HG03457 (cell line): ENCODE data around the gene RND2.

Experiments used
- ATAC-seq: cut with Tn5 transposase; IDR thresholded peaks from one replicate; pipeline ENCODE4 v1.9.1; 2021; ENCODE audit warnings: moderate number of reproducible peaks; ENCODE audit not compliant: unreplicated experiment

The RND2 gene

DNA sequence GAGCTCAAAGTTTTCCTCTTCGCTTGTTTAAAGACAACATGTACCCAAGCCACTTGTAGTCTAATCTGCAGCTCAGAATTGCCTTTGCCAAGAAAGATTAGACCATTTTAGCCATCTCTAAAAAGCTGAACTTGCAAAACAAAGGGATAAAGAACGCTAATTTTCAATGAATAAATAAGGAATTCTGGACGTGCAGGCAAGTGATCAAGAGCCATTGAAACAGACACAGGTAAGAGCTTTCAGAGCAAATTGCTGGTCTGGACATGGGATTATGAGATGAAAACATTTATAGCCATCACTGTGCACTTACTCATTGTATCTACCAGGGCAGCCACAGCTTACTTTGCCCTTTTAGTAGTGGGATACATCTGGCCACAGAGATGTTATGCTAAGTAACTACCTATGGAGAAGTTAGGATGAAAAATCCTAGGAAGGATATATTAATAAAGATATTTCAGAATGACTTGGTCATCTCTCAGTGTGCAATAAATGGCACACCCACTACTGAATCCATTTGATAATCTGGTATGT is 44.4 kb downstream of the RND2 start:
- no peak for ATAC-seq

DNA sequence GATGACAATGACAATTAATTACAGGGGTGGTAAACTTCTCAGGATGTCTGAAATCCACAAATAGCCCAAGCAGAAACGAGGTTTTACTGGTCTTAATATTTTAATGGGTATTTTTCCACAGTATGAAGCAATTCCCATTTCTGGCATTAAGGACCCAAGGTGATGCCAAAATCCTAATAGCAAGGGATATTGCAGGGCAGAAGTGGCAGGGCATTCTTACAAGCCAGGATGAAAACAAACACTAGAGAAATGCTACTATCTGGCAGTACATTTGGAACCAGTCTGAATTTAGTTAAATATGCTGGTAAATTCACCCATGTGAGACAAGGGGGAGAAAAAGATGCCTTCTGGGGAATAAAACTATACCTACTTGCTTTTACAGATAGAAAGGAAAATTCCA is 45.2 kb downstream of the RND2 start:
- ATAC-seq = no peak

DNA sequence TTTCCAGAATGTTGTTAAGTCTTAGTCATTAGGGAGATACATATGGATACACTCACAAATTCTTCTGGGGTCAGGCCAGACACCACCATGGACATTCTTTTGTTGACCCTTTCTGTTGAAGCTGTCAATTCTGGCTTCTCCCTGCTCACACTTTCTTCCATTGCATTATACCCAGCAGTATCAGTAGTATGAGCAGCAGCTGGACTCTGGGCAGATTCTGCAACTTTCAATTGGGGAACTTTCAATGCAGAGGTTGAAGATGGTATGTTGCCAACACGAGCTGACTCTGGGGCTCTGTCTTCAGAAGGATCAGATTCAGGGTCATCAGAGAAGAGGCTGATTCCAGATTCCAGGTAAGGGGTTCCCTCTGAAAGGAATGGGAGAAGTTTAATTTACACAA is 45.8 kb downstream of the RND2 start:
- ATAC-seq = no peak

DNA sequence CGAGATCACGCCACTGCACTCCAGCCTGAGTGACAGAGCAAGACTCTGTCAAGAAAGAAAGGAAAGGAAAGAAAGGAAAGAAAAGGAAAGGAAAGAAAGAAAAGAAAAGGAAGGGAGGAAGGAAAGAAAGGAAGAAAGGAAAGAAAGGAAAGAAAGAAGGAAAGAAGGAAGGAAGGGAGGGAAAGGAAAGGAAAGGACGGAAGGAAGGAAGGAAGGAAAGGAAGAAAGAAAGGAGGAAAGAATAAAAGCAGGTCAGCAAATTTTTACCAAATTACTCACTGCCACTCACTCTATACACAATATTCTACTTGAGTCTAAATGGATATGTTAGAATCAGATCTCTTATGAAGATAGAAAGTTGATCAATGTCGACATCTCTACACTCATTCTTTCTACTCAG is 49.8 kb downstream of the RND2 start:
- no peak for ATAC-seq

DNA sequence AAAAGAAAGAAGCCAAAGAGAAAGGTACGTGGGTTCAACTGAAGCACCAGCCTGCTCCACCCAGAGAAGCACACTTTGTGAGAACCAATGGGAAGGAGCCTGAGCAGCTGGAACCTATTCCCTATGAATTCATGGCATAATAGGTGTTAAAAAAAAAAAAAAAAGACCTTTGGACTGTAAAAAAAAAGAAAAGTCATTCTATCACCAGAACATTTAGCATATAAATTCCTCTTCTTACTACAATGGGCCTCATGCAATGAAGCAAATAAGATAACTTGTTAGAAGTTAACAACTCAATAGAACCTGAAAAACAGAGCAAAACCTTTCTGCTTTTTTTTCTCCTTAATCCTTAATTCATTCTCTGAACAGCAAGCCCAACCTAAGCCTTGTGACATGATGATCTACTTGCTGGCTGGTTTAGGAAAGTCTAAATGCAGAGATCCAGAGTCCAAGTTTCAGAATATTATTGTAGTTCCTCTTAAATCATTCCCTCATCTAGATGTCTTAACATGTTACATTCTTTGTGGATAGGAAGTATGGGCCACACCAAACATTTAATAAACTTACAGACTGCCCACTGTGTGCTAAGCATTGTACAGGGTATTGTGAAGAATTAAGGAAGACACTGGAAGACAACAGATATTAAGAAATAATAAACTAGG is 54.7 kb downstream of the RND2 start:
- no peak for ATAC-seq
